ENCODE measurements around the gene ASAP2.

The ASAP2 gene

DNA sequence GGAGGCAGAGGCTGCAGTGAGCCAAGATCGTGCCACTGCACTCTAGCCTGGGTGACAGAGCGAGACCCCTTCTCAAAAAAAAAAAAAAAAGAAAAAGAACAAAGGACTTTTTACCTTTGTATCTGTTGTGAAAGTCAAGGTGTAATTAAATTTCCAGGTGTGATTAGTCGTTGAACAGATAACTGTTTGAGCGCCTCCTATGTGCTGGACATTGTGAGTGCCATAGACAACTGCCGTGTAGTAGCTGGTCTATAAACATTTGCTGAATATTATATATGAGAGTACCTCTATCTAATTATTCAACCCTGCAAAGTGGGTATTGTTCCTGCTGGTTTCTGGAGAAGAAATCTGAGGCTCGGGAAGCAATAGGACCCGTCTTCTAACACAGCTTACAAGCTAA lies 71.8 kb downstream of the ASAP2 start:
- TF ChIP-seq, protein P1, sequence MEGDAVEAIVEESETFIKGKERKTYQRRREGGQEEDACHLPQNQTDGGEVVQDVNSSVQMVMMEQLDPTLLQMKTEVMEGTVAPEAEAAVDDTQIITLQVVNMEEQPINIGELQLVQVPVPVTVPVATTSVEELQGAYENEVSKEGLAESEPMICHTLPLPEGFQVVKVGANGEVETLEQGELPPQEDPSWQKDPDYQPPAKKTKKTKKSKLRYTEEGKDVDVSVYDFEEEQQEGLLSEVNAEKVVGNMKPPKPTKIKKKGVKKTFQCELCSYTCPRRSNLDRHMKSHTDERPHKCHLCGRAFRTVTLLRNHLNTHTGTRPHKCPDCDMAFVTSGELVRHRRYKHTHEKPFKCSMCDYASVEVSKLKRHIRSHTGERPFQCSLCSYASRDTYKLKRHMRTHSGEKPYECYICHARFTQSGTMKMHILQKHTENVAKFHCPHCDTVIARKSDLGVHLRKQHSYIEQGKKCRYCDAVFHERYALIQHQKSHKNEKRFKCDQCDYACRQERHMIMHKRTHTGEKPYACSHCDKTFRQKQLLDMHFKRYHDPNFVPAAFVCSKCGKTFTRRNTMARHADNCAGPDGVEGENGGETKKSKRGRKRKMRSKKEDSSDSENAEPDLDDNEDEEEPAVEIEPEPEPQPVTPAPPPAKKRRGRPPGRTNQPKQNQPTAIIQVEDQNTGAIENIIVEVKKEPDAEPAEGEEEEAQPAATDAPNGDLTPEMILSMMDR (IDR thresholded peaks at IDR 0.05; ENCODE audit: low read depth, low read length): no peak
- no peak overlapping the region for H3K27ac ChIP-seq
- H3K9me3 ChIP-seq (ENCODE audit: severe bottlenecking): no peaks in the 10 kb centered on the region
- peaks cover 3% of the 10 kb centered on the region; the same call in 1 of the 2 replicates for H3K36me3 ChIP-seq
- H3K27me3 ChIP-seq (ENCODE audit: insufficient read depth, low read depth, severe bottlenecking): no peaks in the 10 kb centered on the region
- no peak for DNase-seq
- no peak overlapping the region for H3K4me3 ChIP-seq (ENCODE audit: low read depth, low read length)

DNA sequence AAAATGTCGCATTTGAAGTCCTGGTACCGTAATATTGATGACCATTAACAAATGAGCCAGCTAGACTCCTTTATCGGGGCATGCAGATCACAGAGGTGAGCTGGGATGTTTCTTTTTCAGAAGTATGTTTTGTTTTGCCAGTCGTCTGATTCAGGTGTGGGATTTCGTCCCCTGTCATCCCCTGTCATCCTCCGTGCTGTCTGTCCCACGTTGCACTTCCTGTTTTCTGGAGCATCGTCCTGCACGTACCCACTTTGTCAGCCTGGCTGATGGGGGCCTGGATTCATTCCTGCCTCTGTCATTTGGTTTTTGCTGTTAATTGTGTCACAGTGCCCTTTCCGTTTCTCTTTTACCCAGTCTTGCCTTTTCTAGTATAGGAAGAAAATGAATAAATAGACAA lies 72.8 kb downstream of the ASAP2 start:
- no peaks in the 10 kb centered on the region for H3K27me3 ChIP-seq (ENCODE audit: insufficient read depth, low read depth, severe bottlenecking)
- no peak for DNase-seq
- TF ChIP-seq, protein P1 (IDR thresholded peaks at IDR 0.05; ENCODE audit: low read depth, low read length): no peak
- H3K9me3 ChIP-seq (ENCODE audit: severe bottlenecking): no peaks in the 10 kb centered on the region
- peaks cover 3% of the 10 kb centered on the region; the same call in 1 of the 2 replicates for H3K36me3 ChIP-seq
- no peak overlapping the region for H3K4me3 ChIP-seq (ENCODE audit: low read depth, low read length)
- H3K27ac ChIP-seq: no peak overlapping the region

DNA sequence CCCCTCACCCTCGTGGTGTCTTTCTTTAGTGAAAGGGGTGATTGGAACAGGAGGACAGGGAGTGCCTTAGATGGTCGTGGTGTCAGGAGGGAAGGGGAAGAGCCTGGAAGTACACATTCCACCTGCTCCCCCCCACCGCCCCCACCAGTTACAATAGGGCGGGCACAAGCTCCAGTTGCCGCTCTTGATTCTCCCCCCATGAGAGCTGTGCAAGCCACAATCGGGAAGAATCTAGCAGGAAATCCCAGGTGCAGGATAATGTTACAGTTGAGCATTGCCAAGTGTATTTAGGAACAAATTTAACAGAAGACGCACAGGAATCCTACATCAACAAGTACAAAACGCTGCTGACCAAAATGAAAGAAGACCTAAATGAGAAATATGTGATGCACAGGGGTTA lies 73.6 kb downstream of the ASAP2 start:
- H3K36me3 ChIP-seq: peaks cover 3% of the 10 kb centered on the region; the same call in 1 of the 2 replicates
- DNase-seq: no peak
- no peak overlapping the region for H3K27ac ChIP-seq
- H3K27me3 ChIP-seq (ENCODE audit: insufficient read depth, low read depth, severe bottlenecking): no peaks in the 10 kb centered on the region
- TF ChIP-seq, protein P1 (IDR thresholded peaks at IDR 0.05; ENCODE audit: low read depth, low read length): no peak
- no peak overlapping the region for H3K4me3 ChIP-seq (ENCODE audit: low read depth, low read length)
- H3K9me3 ChIP-seq (ENCODE audit: severe bottlenecking): no peaks in the 10 kb centered on the region

DNA sequence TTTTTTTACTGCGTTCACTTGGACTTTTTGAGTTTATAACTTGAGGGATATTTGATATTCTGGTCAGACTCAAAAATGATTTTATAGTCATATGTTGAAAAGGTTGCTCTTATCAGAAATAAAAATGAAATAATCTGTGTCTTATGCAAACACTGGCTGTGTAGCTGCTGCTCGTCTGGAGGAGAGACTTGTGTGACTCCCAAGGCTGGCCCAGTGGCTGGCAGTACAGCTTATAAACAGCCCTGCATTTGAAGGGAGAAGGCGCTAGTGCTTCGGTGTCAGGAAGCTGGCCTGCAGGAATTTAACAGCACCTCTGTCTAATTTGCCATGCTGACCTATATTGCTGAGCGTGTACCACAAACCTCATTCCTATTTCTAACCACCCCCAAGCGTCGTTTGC lies 74.5 kb downstream of the ASAP2 start:
- TF ChIP-seq, protein P1 (IDR thresholded peaks at IDR 0.05; ENCODE audit: low read depth, low read length): no peak
- DNase-seq: no peak
- Histone ChIP-seq H3K4me3 (ENCODE audit: low read depth, low read length) (no peak overlapping the region), H3K36me3 (peaks cover 3% of the 10 kb centered on the region; the same call in 1 of the 2 replicates), H3K27ac (no peak overlapping the region), H3K27me3 (ENCODE audit: insufficient read depth, low read depth, severe bottlenecking) (no peaks in the 10 kb centered on the region), H3K9me3 (ENCODE audit: severe bottlenecking) (no peaks in the 10 kb centered on the region)

DNA sequence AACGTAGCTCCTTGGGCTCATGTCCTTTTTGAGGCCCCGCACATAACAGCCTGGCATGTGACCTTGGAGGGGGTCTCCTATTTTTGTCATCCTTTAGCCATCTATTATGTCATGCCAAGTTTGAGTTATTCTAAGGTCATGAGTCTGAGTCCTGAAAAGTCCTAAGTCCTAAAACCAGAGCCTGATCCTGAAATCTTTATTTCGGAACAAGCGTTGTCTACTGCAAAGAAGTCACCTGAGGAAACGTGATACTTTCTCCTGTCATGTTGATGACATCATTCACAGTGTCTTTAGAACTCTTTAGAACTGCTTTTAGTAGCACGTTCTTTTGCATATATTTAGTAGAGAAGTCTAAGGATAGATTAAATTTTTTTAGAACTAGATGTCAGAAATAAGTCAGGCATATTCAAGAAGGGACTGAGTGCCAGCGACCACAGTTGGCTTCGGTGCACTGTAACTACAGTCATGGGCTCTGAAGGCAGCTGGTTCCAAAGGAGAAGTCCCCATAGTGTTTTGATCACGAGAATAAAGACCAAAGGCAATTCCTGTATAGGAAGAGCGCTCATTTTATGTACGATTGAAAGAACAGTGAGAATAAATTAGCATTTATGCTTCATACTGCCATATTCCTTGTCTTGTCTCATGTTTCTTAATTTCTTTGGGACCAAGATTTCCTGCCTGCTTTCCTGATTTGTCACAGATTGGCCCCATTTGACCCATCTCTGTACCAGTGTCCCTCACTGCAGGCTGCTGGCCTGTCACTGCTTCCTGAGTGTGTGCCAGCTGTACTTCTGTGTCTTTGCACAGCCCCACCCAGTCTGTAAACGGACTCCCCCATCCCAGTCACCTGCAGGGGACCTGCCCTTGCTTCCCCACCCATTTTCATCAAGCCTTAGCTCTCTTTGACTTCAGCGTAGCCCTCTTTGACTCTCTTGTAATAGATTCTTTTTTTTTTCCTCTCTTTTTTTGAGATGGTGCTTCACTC lies 75.8 kb downstream of the ASAP2 start:
- no peaks in the 10 kb centered on the region for H3K9me3 ChIP-seq (ENCODE audit: severe bottlenecking)
- H3K4me3 ChIP-seq (ENCODE audit: low read depth, low read length): no peak overlapping the region
- H3K27ac ChIP-seq: no peak overlapping the region
- TF ChIP-seq, protein P1 (IDR thresholded peaks at IDR 0.05; ENCODE audit: low read depth, low read length): no peak
- H3K36me3 ChIP-seq: peaks cover 3% of the 10 kb centered on the region; the same call in 1 of the 2 replicates
- H3K27me3 ChIP-seq (ENCODE audit: insufficient read depth, low read depth, severe bottlenecking): no peaks in the 10 kb centered on the region
- DNase-seq: no peak
